GM21515 (cell line): ENCODE results near the gene ZFPM1.

ENCODE experiments used
- ATAC-seq: cut with Tn5 transposase; IDR thresholded peaks from one replicate; pipeline ENCODE4 v1.9.1; 2021; ENCODE audit not compliant: unreplicated experiment

The ZFPM1 gene

DNA sequence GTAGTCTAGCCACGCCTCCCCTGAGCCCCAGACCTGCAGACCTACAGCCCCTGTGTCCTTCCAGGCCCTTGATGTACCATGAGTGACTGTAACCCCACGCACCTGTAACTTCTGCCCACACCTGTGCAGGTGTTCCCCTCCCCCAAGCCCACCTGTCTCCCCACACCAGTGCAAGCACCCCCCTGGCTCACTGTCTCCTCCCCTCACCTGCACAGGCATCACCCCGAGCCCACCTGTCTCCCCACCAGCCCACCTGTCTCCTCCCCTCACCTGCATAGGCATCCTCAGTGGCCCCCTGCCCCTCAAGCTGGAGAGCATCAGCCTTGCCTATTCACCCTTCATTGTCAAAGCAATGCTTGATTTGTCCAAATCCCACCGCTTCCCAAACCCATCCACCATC lies 84.8 kb downstream of the ZFPM1 start:
- no peak for ATAC-seq

DNA sequence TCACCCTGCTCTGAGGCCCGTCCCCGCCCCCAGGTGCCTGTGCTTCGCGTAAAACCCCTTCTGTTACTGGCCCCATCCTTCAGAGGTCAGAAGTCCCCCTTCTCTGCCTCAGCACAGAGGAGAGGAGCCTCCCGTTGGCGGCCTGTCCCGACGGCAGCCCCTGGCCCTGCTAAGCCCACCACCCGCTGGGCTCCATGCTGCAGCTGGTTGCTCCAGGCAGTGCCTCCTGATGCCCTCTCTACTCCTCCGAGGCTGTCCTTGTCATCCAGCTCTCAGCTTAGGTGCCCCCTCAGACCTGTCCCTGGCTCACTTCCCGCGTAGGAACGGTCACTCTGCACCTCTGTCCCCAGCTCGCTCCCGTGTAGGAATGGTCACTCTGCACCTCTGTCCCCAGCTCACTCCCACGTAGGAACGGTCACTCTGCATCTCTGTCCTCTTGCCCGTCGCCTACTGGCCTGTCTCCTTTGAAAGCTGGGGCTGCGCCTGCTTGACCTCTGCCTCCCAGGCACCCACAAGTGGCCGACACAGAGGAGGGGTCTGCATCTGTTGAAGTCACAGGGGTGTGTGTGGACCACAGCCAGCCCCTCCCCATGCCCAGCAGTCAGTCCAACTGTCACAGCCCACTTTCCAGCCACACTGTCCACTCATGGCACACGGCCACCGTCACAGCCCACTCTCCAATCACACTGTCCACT lies 85.4 kb downstream of the ZFPM1 start:
- no peak for ATAC-seq

DNA sequence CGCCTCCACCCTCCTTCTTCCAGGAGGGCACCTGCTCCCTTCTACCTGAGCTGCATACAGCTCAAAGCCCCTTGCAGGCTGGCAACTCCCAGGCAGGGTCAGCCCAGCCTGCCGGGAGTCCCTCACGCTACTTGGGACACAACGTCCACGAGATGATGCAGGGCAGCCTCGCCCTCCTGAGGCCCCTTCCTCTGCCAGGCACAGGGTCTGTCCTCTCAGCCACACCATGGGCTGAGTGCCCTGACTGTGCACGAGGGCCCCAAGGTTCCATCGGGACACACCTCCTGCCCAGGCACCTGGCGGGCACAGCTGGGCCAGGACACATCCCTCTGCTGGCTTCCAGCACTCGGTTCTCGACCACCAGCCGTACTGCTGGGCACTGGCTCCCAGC lies 86.2 kb downstream of the ZFPM1 start:
- ATAC-seq = no peak

DNA sequence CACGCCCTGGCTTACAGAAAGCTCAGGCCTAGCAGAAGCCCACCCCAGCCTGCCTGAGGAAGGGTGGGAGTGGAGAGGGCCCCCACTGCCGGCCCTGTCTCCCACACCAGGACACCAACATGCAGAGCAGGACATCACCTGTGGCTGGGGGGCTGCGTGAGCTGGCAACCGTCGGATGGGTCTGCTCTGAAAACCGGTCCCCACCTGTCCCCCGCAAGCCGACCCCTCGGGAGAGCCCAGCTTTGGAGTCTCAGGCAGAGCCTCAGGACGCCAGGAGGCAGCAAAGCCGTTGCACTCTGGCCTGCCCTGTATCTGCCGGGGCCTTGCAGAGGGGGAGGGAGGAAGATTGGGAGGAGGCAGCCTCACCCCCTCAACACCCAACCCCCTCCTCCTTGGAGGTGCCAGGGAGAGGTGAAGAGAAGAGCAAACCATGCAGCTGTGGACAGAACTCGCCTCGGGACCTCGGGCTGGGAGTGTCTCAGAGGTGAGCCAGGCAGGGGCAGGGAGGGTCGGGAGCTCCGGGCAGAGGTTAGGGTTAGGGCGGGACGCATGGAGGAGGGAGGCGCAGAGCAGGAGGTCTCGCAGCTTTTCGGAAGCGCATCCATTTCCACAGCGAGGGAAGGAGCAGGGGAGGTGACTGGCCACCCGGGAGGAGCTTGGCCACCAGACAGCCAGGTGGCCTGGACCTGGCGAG lies 86.7 kb downstream of the ZFPM1 start:
- ATAC-seq = no peak

DNA sequence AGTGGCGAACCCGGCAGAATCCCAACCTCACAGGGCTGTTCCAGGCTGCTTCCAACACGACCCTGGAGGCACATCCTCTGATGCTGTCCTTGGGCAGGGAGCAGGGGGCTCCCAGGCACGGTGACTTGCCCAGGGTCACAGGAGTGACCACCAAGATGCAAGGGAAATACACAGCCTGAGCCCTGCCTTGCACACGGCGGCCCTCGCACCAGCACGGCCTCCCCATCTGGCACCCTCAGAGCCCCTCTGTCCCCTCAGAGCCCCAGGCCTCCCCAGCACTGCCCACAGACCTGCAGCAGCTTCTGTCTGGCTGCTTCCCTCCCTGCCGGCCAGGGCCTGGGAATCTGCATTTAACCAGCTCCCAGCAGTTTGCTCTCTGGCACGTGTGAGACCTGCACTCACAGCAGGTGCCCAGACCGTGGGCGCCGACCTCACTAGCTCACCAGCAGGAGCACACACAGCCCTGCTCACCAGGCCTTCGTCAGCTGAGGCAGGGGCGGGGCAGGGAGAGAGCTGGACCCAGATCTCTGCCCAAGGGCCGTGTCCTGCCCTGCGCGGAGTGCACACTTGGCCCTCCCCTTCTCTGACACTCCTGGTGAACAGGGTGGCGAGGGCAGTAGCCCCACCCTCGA lies 87.4 kb downstream of the ZFPM1 start:
- no peak for ATAC-seq

DNA sequence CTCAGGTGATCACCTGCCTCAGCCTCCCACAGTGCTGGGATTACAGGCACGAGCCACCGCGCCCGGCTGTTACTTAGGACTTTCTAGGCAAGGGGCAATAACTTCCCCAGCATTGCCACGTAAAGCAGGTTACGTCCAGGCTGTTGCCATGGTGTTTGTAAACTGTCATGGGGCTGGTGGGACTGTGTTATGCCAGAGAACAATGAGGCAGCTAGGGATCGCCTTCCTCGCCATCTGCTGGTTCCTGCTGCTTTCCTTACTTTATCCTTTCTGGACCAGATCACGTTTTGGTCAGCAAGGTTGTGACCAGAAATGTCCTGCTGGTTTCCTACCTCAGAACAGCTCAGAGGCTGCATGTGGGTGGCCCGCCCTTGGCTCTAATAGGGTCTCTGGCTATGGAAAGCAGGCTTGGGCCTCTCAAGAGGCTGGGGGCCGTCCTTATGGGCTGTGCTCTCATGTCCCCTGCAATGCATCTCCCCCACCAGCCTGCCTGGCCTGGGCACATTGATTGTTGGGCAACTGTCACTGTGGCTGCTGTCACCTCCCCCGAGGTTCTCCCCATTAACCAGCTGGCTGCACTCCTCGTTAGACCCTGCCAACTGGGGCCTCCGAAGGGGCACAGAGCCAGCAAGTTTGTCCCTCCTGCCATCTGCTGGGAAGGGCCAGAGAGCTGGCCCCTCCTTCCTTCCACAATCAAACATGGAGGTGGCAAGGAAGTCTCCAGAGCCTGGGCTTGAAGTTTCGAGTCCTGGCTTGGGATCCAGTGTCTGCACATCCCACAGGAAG lies 88.9 kb downstream of the ZFPM1 start:
- ATAC-seq = no peak

DNA sequence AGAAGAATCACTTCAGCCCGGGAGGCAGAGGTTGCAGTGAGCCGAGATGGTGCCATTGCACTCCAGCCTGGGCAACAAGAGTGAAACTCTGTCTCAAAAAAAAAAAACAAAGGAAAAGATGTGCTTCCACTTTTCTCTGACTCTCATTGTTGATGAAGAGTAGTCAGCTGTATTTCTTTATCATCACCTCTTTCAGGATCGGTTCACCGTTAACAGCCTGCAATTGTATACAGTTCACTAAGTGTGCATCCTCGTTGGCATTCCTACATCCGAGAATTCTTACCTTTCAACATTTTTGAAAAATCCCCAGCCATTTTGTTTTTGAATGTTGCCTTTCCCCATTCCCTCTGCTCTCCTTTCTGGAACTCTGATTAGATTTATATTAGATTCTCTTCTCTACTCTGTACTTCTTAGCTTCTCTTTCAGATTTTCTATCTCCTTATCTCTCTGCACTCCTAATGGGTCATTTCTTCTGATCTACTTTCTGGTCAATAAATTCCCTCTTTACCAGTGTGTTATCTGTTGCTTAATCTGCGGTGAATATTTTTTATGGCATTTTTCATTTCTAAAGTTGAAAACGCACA lies 90.2 kb downstream of the ZFPM1 start:
- ATAC-seq = no peak

DNA sequence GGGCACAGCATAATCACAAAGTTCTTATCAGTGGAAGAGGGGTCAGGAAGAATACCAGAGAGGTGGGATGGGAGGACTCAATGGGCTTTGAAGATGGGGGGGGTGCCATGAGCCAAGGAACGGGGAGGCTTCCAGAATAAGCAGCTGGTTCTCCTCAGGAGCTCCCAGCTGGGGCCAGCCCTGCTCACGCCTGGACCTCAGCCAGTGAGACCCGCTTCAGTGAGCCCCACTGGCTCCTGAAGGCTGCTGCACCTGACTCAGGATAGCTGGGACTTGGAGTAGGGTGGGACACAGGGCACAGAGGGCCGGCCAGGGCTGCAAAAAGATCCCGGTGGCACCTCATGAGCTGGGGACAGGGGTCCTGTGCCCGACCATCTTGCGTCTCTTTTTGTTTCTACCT lies 92.7 kb downstream of the ZFPM1 start:
- ATAC-seq = no peak

DNA sequence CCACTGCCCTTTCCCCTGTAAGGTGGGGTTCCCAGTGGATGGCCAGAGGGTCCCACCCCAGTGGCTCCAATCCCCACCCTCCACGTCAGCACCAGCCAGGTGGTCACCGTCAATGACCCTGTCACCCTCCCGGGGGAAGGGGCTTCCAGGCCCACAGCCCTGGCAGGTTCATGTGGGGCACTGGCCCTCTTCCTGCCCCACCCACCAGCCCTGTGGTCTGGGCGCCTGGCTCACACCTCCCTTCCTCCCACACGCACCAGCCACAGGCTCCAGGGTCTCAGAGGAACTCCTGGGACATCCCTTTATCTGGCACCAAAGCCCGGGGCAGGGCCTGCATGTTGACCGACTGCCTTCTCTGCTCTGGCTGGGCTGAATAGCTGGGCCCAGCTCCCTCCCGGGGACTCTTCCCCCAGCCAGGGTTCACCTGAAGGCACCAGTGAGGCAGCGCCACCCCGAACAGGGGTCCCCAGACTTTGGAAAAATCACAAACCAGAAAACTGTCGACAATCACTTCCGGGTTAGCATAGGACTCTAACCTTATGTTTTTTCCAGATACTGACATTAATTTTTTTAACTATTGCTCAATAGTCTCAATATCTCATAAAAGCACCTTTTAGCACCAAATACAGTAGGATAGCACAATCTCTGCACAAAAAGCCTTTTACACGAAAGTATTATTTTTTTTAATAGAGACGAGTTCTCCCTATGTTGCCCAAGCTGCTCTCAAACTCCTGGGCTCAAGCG lies 95.2 kb downstream of the ZFPM1 start:
- no peak for ATAC-seq

DNA sequence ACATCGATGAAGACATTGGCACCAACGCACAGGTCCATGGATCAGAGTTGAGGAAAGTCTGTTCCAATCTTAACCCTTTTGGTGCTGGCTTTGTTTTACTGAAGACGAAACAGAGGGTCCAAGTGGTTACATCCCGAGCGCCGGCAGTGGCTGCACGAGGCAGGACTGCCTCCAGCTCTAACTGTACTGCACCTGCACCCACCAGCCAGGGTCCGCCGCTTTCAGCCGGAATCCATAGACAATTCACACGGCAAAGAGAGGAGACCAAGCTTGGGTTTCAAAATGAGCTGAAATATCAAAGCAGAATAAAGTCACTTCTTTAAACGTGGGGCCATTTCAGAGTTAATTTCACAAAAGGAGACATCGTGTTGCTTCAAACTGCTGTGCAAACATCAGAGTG lies 95.9 kb downstream of the ZFPM1 start:
- no peak for ATAC-seq

DNA sequence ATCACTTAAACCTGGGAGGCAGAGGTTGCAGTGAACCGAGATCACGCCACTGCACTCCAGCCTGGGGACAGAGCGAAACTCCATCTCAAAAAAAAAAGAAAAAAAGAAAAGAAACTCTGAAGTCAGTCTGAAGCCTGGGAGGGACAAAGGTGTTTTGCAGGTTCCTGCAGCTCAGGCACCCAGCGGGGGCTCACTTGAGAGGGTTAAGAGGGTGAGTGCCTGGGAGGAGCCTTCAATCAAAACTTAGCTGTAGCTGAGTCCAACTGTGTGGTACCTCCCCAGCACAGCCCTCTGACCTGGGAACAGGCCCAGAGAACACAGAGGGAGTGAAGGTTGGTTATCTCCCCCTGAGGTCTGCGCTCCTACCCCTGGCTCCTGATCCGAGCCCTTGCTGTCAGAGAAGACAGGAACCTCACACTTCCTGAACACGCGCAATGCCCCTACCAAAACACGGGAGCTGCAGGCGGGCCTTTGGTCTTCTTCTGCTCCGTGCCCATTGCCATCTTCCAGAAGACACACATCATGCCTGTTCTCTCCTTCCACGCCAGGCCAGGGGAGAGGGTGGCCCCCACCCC lies 96.7 kb downstream of the ZFPM1 start:
- ATAC-seq = no peak

DNA sequence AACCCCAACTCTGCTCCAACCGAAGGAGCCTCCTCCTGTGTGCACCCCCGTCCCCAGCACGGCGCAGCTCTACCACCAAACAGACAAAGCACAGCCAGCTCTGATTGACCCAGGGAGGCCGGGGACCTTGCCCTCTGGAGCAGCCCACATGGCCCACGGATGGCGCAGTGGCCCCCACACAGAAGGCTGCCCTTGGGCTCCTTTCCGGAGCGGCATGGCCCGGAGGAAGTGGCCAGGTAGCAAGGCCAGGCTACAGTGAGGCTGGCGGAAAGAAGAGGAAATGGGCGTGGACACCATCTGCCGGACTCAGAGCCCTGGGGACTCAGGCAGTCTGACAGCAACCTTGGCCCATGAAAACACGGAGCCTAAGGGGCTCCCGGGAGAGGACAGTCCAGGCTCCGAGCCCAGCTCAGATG lies 97.2 kb downstream of the ZFPM1 start:
- ATAC-seq = no peak

DNA sequence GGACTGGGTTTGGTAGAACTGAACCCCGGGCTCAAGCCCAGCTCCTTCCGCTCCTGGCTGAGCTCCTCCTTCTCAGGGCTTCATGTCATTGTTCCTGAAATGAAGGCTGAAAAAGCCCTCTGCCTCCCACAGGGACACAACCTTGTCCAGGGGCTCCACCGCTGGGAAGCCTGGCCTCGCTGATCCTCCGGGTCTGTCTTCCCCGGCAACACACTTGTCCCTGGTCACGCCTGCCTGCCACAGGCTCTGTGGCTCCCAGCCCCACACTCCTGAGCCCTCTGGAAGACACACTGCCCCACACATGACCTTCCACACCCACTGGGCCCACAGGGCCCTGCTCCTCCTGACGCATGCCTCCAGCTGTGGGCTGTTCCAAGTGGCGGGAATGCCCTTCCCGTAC lies 99.1 kb downstream of the ZFPM1 start:
- ATAC-seq = no peak

DNA sequence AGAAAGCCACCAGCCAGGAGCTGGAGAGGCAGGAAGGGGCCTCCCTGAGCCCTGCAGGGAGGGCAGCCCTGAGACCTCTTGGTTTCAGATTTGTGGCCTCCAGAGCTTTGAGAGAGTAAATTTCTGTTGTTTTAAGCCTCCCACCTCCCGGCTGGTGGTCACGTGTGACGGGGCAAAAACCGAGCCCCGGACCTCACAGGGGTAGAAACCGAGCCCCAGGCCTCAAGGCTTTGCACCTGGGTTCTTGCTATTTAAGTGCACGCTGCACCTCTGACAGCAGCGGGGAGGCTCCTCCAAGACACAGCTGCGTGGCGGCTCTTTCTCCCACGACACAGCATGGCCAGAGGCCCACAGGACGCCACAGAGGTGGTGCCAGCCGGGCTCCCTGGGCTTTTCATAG lies 99.7 kb downstream of the ZFPM1 start:
- ATAC-seq = no peak

DNA sequence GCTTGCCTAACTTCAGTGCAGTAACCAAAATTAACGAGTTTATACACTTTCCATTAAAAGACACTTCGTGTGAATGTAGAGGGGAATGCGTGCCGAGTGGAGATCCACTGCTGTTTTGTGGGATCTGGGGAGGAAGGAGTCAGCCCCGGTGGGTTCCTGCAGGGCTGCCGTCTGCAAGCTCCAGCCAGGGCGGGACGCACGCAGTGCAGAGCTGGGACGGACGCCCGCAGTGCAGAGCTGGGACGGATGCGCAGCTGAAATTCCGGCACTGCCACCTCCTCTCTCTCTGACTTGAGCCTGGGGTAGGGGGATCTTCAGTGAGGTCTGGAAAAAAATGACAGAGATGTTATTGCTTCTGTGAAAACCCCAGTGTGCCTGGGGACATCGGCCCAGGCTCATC lies 100.7 kb downstream of the ZFPM1 start:
- no peak for ATAC-seq

DNA sequence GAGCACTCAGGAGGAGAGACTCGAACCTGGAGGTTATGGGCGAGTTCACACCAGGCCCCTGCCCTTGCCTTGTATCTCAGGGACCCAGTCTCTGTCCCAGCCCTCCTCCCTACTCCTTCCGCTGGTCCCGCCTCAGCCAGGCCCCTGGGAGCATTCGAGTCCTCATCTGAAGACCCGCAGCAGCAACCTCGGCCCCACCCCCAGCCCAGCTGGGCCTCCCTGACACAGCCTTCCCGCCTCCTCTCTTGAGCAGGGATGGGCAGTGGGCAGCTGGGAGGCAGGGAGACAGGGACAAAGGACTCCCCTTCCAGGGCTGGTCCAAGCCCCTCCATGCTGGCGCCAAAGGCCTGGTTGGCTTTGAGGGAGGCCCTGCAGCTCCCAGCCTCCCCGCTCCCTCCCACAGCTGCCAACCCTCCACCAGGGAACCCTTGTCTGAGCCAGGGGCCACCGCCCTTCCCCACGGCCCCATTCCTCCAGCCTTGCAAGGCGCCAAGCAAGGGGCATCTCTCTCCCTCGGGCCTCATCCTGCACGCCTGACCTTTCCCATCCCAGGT lies 101.7 kb downstream of the ZFPM1 start:
- ATAC-seq = no peak

DNA sequence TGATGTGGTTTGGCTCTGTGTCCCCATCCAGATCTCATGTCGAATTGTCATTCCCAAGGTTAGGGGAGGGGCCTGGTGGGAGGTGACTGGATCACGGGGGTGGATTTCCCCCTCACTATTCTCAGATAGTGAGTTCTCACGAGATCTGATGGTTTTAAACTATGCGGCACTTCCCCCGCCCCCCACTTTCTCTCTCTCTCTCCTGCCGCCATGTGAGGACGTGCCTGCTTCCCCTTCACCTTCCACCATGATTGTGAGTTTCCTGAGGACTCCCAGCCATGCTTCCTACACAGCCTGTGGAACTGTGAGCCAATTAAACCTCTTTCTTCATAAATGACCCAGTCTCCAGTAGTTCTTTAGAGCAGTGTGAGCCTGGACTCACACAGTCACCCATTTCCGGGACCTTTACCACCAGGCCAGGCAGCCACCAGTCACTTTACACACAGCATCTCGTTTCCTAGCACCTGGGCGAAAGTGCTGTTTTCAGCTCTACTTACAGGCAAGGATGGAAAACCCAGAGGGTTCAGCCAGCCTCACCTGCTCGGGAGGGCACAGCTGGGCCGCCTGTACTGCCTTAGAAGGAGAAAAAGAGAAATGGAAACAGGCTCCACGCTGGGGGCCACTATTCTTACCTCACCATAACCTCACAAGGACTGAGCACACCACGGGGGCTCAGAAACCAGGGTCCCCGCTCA lies 103.4 kb downstream of the ZFPM1 start:
- no peak for ATAC-seq

DNA sequence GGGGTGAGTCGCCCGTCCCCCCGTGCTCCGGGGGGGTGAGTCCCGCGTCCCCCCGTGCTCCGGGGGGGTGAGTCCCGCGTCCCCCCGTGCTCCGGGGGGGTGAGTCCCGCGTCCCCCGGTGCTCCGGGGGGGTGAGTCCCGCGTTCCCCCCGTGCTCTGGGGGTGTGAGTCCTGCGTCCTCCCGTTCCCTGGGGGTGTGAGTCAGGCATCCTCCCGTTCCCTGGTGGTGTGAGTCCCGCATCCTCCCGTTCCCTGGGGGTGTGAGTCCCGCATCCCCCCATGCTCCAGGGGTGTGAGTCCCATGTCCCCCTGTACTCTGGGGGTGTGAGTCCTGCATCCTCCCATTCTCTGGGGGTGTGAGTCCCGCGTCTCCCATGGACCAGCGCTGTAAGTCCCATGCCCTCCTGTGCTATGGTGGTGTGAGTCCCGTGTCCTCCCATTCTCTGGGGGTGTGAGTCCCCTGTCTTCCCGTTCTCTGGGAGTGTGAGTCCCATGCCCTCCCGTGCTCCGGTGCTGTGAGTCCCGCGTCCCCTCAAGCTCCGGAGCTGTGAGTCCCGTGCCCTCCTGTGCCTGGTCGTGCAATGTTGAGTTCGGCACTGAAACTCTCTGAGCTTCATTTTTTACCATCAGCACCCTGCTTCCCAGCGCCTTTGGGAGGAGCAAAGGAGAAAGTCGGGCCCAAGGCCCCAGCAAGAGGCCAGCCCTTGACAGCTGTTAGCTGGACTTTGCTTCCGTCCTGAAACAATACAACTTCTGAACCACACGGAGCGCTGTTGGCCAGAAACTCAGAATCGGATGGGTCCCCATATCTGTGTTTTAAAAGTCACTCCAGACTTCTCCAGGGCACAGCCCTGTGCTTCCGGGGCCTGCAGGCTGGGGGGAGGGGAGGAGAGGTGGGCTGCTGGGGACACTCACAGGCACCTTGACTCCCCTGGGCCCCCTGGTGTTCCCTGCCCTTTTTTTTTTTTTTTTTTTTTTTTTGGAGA lies 105.7 kb downstream of the ZFPM1 start:
- no peak for ATAC-seq
